Colon (tissue), 2 donors: ENCODE results near the gene ZNF12.
"Not testable (repeated sequence)": the region's sequence is repeated elsewhere in the genome, so short reads cannot be mapped to it uniquely, and the experiment has no call there.

Source experiments
- FAIRE-seq: peaks from 2 replicates; lab custom pipeline; 2012; peaks lifted over from hg19 to GRCh38; lab: Jason Lieb, UNC
- donor health status: control.
- donor health status: control.

The ZNF12 gene

DNA sequence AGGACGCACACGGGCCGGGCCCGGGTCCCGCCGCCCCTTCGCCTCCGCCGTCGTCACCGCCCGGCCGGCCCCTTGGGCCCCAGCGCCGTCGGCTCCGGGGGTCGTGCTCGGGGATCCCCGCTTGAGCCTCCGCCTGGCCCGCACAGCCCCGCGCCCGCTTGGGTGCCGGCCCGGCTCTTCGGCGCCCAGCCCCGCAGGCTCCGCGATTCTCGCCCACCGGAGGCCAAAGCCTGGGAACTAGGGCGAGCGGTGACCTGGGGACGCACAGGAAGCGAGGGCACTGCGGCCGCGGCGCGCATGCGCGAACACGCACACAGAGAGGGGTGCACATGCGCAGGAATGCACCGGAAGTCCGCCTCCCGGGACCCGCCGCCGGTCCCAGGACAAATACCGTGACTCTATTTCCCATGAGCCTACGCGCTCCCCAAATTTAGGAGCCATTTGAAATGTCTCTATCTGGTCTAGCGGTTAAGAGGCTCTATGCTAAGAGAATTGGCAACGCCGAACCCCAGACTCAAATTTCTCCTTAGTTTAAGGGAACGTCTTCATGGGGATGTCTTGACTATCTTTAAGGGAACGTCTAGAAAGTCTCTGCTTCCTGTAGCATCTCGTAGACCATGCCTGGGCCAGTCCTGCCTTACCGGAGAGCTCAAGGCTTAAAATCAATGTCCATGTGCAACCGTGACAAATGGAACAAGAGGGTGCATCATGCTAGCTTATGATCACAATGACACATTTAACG is at the start of gene ZNF12:
ZNF12 (minus strand) TSS at position 282 of the 742 bp plus-strand sequence. CDS start 1,774 bp downstream, outside the sequence.
- no peak for FAIRE-seq

- FAIRE-seq: not testable (repeated sequence)
Observed at GRCh38 chr7:6753964-6754363, 47.2 kb upstream of the ZNF12 start, which contains the start of gene RSPH10B2. TSS of gene RSPH10B2 (plus strand) at chr7:6754103. CDS start at chr7:6757678, 3,575 bp downstream.

GRCh38 chr7:6750173-6750572 is 43.4 kb upstream of the ZNF12 start:
- FAIRE-seq: not testable (repeated sequence)

DNA sequence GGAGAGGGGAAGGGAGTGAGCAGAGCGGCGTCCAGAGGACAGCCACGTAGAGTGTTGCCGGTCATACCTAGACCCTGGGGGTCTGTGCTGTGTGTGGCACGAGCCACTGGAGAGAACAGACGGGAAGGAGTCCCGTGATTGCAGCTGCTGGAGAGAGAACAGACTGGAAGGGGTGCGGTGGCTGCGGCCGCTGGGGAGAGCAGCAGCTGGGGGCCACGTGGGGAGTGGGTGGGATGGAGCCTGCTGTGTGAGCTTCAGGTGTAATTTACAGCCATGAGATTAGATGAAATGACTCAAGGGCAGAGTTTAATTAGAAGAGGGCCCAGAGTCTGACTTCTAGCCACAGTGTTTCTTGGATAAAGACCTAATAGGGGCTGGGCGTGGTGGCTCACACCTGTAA is 42.6 kb upstream of the ZNF12 start:
- FAIRE-seq: not testable (repeated sequence)

GRCh38 chr7:6744410-6745100 is 37.8 kb upstream of the ZNF12 start:
- FAIRE-seq: not testable (repeated sequence)

- not testable (repeated sequence) for FAIRE-seq
Observed at GRCh38 chr7:6738415-6738814, 31.7 kb upstream of the ZNF12 start.

DNA sequence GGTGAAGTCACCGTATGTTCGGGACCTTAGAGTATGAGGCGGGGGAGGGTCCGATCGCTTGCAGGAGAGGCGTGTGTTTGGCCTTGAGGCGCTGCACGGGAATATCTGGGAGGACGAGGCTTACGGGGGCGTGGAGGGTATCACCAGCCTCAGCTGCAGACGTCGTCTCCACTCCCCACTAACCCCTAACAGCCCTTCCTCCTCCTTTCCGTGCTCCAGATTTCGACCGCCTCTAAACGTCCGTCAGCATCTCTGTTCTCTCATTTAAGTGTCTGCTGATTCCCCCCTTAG is 23.5 kb upstream of the ZNF12 start:
- FAIRE-seq: no peak

GRCh38 chr7:6729492-6730342 is 23.0 kb upstream of the ZNF12 start:
- FAIRE-seq: no peak

GRCh38 chr7:6728893-6729491 is 22.2 kb upstream of the ZNF12 start:
- FAIRE-seq: not testable (repeated sequence)

- no peak for FAIRE-seq
Observed at GRCh38 chr7:6727663-6728062, 20.9 kb upstream of the ZNF12 start.

GRCh38 chr7:6726341-6726740 is 19.6 kb upstream of the ZNF12 start:
- not testable (repeated sequence) for FAIRE-seq

DNA sequence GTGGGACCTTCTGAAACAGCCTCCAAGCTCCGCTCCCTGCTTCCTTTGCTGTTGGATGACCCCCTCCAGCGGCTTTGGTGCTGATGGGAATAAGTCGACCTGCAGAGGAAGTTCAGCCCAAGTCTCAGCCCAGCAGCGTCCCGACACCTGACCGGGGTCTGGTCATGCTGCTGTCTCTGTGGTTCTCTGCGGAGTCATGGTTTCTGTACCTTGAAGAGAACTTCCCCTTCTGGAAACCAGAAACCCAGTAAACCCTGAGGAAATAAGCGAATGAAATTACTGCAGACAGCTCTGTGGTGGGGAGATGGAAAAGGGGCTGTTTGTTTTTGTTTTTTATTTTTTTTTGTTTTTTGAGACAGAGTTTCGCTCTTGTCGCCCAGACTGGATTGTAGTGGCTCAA is 18.3 kb upstream of the ZNF12 start:
- FAIRE-seq: no peak

DNA sequence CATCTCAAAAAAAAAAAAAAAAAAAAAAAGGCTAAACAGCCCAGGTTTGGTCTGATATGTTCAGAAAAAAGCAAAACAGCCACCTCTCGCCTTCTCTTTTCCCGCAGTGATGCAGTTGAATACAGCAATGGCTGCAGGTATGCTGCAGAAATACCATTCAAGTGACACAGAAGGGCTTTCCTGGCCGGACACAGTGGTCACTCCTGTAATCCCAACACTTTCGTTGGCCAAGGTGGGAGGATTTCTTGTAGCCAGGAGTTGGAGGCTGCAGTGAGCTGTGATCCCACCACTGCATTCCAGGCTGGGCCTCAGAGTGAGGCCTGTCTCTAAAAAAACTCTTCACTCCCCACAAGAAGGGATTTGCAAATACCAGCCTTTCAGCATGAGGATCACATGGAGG is 17.6 kb upstream of the ZNF12 start:
- not testable (repeated sequence) for FAIRE-seq

DNA sequence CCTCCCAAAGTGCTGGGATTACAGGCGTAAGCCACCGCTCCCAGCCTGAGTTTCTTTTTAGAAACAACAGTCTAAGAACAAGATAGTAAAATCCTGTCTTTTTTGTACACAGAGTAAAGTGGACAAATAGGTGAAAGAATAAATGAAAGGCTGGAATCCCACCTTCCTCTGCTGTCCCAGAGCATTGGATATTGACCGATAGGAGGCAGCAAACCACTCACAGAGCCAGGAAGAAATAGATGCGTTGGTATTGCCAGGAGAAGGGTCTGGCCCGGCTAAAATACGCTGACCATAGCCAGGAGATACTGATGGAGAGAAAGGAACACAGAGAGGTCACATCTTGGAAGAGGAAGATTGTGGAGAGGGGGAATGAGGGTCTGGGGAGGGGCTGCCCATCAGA is 11.4 kb upstream of the ZNF12 start:
- no peak for FAIRE-seq

GRCh38 chr7:6715898-6716297 is 9.2 kb upstream of the ZNF12 start:
- FAIRE-seq: not testable (repeated sequence)

- no peak for FAIRE-seq
Observed at GRCh38 chr7:6714360-6714759, 7.6 kb upstream of the ZNF12 start.

GRCh38 chr7:6709808-6710207 is 3.1 kb upstream of the ZNF12 start:
- FAIRE-seq: no peak

DNA sequence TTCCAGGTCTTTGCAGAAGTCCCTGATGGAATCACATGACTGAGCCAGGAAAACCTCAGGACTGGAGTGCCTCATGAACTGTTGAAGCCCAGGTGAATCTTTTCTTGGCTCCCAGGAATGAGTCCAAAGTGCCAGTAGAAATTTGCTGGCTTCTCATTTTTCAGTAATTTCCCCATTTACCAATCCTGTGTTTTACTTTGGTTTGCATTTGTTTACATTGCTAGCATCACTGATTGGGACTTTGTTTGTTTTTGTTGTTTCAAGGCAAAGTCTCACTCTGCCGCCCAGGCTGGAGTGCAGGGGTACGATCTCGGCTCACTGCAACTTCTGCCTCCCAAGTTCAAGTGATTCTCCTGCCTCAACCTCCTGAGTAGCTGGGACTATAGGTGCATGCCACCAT is 1.6 kb upstream of the ZNF12 start:
- FAIRE-seq: no peak

DNA sequence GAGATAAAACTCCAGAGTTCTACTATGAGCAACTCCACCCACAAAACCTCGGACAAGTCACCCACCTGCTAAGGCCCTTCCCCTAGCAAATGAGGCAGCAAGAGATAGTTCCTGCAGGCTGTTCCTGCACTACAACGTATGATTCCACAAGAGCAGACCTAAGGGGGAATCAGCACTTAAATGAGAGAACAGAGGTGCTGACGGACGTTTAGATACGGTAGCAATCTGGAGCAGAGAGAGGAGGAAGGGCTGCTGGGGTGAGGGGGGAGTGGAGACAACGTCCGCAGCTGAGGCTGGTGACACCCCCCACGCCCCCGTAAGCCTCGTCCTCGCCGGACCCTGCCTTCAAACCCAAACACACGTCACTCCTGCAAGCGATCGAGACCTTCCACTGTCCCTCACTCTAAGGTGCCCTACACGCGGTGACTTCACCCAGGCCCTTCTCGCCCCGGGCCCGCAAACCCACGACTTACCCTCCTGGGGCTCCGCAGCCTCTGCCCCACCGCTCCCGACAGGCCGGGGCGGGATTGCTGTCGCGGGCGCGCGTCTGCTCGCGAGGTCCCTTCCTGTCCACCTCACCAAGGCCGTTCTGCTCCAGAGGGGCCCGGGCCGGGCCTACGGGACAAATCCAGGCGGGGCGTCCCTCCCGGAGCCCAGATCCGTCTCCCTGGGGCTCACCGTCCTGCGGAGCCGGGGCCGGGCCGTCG is 635 bp downstream of the ZNF12 start:
- FAIRE-seq: no peak

- FAIRE-seq: no peak
Observed at GRCh38 chr7:6701860-6702259, 4.9 kb downstream of the ZNF12 start.

DNA sequence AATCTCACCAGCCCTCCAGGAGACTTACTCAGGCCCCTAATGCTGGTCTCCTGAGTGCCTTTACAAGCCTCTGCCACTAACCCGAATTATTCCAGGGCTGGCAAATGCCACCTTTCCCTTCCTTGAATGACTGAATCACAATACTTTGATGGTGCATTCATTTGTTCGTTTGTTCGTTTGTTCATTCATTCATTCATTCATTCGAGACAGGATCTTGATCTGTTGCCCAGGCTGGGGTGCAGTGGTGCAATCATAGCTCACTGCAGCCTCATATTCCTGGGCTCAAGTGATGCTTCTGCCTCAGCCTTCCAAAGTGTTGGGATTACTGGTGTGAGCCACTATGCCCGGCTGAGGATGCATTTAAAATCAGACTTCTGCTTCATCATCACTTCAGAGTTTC is 6.0 kb downstream of the ZNF12 start:
- no peak for FAIRE-seq

GRCh38 chr7:6691609-6692106 is 15.1 kb downstream of the ZNF12 start:
- no peak for FAIRE-seq
